ENCODE measurements around the gene SRPRB. TPM values are rescaled to one million over a fixed set of nuclear protein-coding genes. Genes with fewer than 3 reads are reported as not detected.

The SRPRB gene
- total and polyA plus RNA-seq, 9 donors = 6.2 to 59.7 (median 35.1) TPM

GRCh38 chr3:133805384-133805701 lies 272 bp upstream of the SRPRB start:
- DNase-seq = no peak
- H3K27me3 ChIP-seq = no peaks in the 10 kb centered on the region
- WGBS, 3 donors = 6 to 9% (median 8%) methylated on average over 15 of the region's 15 CpGs
- peak overlapping the region; percentile 57 for H3K4me3 ChIP-seq
- peaks cover 2% of the 10 kb centered on the region for H3K4me1 ChIP-seq (ENCODE audit: insufficient read depth)
- intact Hi-C loops (cut with DNase I) = no loop called here
- H3K27ac ChIP-seq = no peak overlapping the region
- TF ChIP-seq CTCF (IDR thresholded peaks at IDR 0.05) (no peak), POLR2A (IDR thresholded peaks at IDR 0.05) (no peak), EP300 (IDR thresholded peaks at IDR 0.05) (no peak)
- no peaks in the 10 kb centered on the region for H3K9me3 ChIP-seq
- H3K36me3 ChIP-seq = no peaks in the 10 kb centered on the region

DNA sequence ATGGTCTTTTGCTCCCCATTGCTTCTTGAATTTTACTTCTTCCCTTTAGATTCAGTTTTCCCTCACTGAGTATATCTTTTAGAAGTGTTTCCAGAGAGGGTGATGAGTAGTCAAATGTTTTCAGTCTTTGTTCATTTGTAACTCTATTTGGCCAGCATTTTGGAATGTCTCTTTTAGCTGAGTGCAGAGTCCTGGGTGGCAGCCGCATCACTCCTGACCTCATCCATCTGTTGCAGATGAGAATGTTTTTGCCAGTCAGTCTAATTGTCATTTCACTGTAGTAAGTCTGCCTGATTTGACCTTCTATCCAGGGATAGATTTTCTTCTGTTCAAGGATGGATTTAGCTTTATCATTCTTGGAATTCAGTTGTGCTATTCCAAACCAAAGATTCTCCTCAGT lies 7.3 kb downstream of the SRPRB start:
- 43 to 65% (median 56%) methylated on average over 1 of the region's 1 CpG for WGBS, 3 donors
- H3K4me3 ChIP-seq = no peak overlapping the region
- intact Hi-C loops (cut with DNase I) = loop anchor here in 1 of 4 donors (10.0 kb wide), 1 partner anchor 382 kb away; no protein-coding TSS in a partner anchor
- no peaks in the 10 kb centered on the region for H3K27me3 ChIP-seq
- no peaks in the 10 kb centered on the region for H3K4me1 ChIP-seq (ENCODE audit: insufficient read depth)
- no peak overlapping the region for H3K27ac ChIP-seq
- no peaks in the 10 kb centered on the region for H3K9me3 ChIP-seq
- DNase-seq = no peak
- H3K36me3 ChIP-seq = no peaks in the 10 kb centered on the region
- TF ChIP-seq EP300 (IDR thresholded peaks at IDR 0.05) (no peak), CTCF (IDR thresholded peaks at IDR 0.05) (no peak), POLR2A (IDR thresholded peaks at IDR 0.05) (no peak)

GRCh38 chr3:133815386-133815785 lies 9.8 kb downstream of the SRPRB start:
- DNase-seq = no peak
- Histone ChIP-seq H3K27ac (no peak overlapping the region), H3K27me3 (no peaks in the 10 kb centered on the region), H3K9me3 (no peaks in the 10 kb centered on the region), H3K4me3 (no peak overlapping the region), H3K4me1 (ENCODE audit: insufficient read depth) (no peaks in the 10 kb centered on the region), H3K36me3 (no peaks in the 10 kb centered on the region)
- intact Hi-C loops (cut with DNase I) = loop anchor here in 3 of 4 donors (5.0 to 10.0 kb wide), 2 partner anchors 112 to 379 kb away; no protein-coding TSS in a partner anchor
- WGBS, 3 donors = 73 to 79% (median 78%) methylated on average over 2 of the region's 2 CpGs
- TF ChIP-seq CTCF (IDR thresholded peaks at IDR 0.05) = no peak
- no peak for TF ChIP-seq POLR2A (IDR thresholded peaks at IDR 0.05)
- TF ChIP-seq EP300 (IDR thresholded peaks at IDR 0.05) = no peak

GRCh38 chr3:133820129-133820528 lies 14.5 kb downstream of the SRPRB start:
- WGBS, 3 donors = 90 to 97% (median 95%) methylated on average over 4 of the region's 4 CpGs
- TF ChIP-seq POLR2A (IDR thresholded peaks at IDR 0.05) (no peak), CTCF (IDR thresholded peaks at IDR 0.05) (no peak), EP300 (IDR thresholded peaks at IDR 0.05) (no peak)
- H3K4me1 ChIP-seq (ENCODE audit: insufficient read depth) = no peaks in the 10 kb centered on the region
- no peak for DNase-seq
- H3K36me3 ChIP-seq = no peaks in the 10 kb centered on the region
- H3K4me3 ChIP-seq = no peak overlapping the region
- H3K27me3 ChIP-seq = no peaks in the 10 kb centered on the region
- no peak overlapping the region for H3K27ac ChIP-seq
- H3K9me3 ChIP-seq = no peaks in the 10 kb centered on the region
- intact Hi-C loops (cut with DNase I) = loop anchor here in 2 of 4 donors (2.0 to 5.0 kb wide), 2 partner anchors 107 to 113 kb away; no protein-coding TSS in a partner anchor
